Stomach (tissue), 9 donors: ENCODE measurements around the gene ANGEL2. TPM values are rescaled to one million over a fixed set of nuclear protein-coding genes. Genes with fewer than 3 reads are reported as not detected.

Experiments used
- DNase-seq, 2 donors: peaks; one replicate each; pipeline versions ENCODE4 v3.0.0 to v3.0.0-alpha.2; 2013 to 2019
- H3K27ac ChIP-seq, 5 donors: fragments of 200-600 bp in 4 of 5; sonication (generic) in 4 of 5; one replicate each; pipeline ENCODE4 v1.5.1; 2013 to 2019; ENCODE audit warnings: mild to moderate bottlenecking in 1 of 5, moderate library complexity in 1 of 5
- H3K27me3 ChIP-seq, 3 donors: fragments of 200-600 bp; sonication (generic); one replicate each; pipeline ENCODE4 v1.5.1; 2017 to 2019; ENCODE audit warnings: mixed run types in 1 of 3
- H3K36me3 ChIP-seq, 4 donors: fragments of 200-600 bp; sonication (generic); 1 replicate in 3 of 4; 2 replicates in 1 of 4; pipeline ENCODE4 v1.5.1; 2016 to 2019
- H3K4me1 ChIP-seq, 4 donors: fragments of 200-600 bp; sonication (generic); one replicate each; pipeline ENCODE4 v1.5.1; 2016 to 2019
- H3K4me3 ChIP-seq, 4 donors: fragments of 200-600 bp; sonication (generic) in 3 of 4; one replicate each; pipeline ENCODE4 v1.5.1; 2016 to 2019; ENCODE audit warnings: mild to moderate bottlenecking in 1 of 4
- H3K9me3 ChIP-seq, 4 donors: fragments of 200-600 bp; sonication (generic); one replicate each; pipeline ENCODE4 v1.5.1; 2016 to 2019
- CTCF ChIP-seq, 7 experiments: fragments of 450-650 bp in 4 of 7; fragments of 200-600 bp in 3 of 7; sonication (generic) in 3 of 7; IDR thresholded peaks; one replicate each; pipeline ENCODE4 v1.5.1; 2016 to 2019; ENCODE audit warnings: antibody characterized with exemption in 7 of 7, control low read depth in 2 of 7, mild to moderate bottlenecking in 1 of 7
- EP300 ChIP-seq: sonication (generic); formaldehyde crosslinking; IDR thresholded peaks from one replicate; pipeline ENCODE4 v1.6.1; 2017; ENCODE audit warnings: antibody characterized with exemption
- POLR2A ChIP-seq, 4 donors: fragments of 450-650 bp; IDR thresholded peaks; one replicate each; pipeline ENCODE4 v1.6.1; 2016; ENCODE audit warnings: antibody characterized with exemption in 4 of 4, control low read depth in 2 of 4, mild to moderate bottlenecking in 1 of 4, moderate library complexity in 1 of 4
- POLR2AphosphoS5 ChIP-seq, 3 donors: sonication (generic); formaldehyde crosslinking; IDR thresholded peaks; one replicate each; pipeline ENCODE4 v1.6.1; 2016; ENCODE audit warnings: antibody characterized with exemption in 3 of 3
- WGBS, 5 donors: extraction: QIAGEN DNeasy Blood & Tissue Kit in 3 of 5; methylation state at CpG; one replicate each; pipeline versions ENCODE4 v1.1.5 to v1.1.7; 2013 to 2018; 5-methylcytosine and 5-hydroxymethylcytosine counted together
- intact Hi-C: fragments of 100-400 bp; cut with DNase I; formaldehyde crosslinking; loops from one replicate; pipeline ENCODE4 v1.15.1; 2023; ENCODE audit warnings: low total_unique reads
- polyA plus RNA-seq, 3 donors: library from polyadenylated mRNA; stranded (reverse); fragments of 200-250 nt; gene quantifications; one replicate each; pipeline ENCODE4 v1.2.3, GENCODE V29; 2013
- total RNA-seq, 5 donors: library from RNA; depleted of rRNA; stranded (reverse); fragments of >200 nt; gene quantifications; one replicate each; pipeline versions ENCODE4 v1.1.0 to v1.2.3, GENCODE V29; 2014 to 2016
- donor health status: healthy with polysubstance abuse.
- donor health status: Bipolar disorder and iron deficiency.
- donor health status: healthy.

ANGEL2 gene
- total and polyA plus RNA-seq, 8 donors, result 3.2 to 107 (median 20.1) TPM

DNA sequence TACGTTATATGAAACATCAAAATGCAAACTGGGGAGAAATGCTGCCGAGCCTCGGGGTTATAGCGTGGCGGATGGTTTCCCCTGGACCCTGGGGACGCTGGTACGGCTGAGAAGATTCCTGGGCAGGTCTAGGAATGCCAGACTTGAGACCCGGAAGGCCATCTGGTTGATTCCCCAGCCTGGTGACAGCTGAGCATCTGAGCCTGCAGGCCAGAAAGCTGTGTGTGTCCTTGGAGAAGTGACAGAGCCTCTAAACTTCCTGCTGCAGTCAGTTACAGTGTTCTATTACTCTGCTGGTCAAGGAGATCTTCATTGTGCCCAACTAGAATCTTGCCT is 63.1 kb downstream of the ANGEL2 start:
- Histone ChIP-seq H3K27me3 (peaks cover 0 to 31% (median 14%) of the 10 kb centered on the region in 3 donors), H3K4me1 (peaks cover 15 to 28% (median 19%) of the 10 kb centered on the region in 4 donors), H3K27ac (no peak overlapping the region), H3K36me3 (no peaks in the 10 kb centered on the region), H3K4me3 (no peak overlapping the region), H3K9me3 (no peaks in the 10 kb centered on the region)
- intact Hi-C loops, result no loop called here
- 72 to 83% (median 80%) methylated on average over 8 of the region's 8 CpGs for WGBS, 5 donors
- DNase-seq, result peak in 1 of 2 donors; percentile 26
- TF ChIP-seq EP300 (no peak), POLR2AphosphoS5 (IDR thresholded peaks at IDR 0.05) (no peak), POLR2A (IDR thresholded peaks at IDR 0.05) (no peak), CTCF (IDR thresholded peaks at IDR 0.05) (no peak)

GRCh38 chr1:212951947-212952640 is 63.6 kb downstream of the ANGEL2 start:
- H3K4me1 ChIP-seq, result peaks cover 15 to 28% (median 19%) of the 10 kb centered on the region in 4 donors
- no peaks in the 10 kb centered on the region for H3K9me3 ChIP-seq
- H3K36me3 ChIP-seq, result no peaks in the 10 kb centered on the region
- intact Hi-C loops, result no loop called here
- no peak overlapping the region for H3K27ac ChIP-seq
- TF ChIP-seq EP300 (no peak), CTCF (IDR thresholded peaks at IDR 0.05) (no peak), POLR2A (IDR thresholded peaks at IDR 0.05) (no peak), POLR2AphosphoS5 (IDR thresholded peaks at IDR 0.05) (no peak)
- H3K27me3 ChIP-seq, result peaks cover 0 to 31% (median 14%) of the 10 kb centered on the region in 3 donors
- peak overlapping the region in 2 of 4 donors; percentile 73 to 80 for H3K4me3 ChIP-seq
- peak in 1 of 2 donors; percentile 39 for DNase-seq
- 54 to 68% (median 60%) methylated on average over 4 of the region's 4 CpGs for WGBS, 5 donors

- no peaks in the 10 kb centered on the region for H3K9me3 ChIP-seq
- WGBS, 5 donors, result 5 to 9% (median 5%) methylated on average over 16 to 72 of the region's 72 CpGs
- H3K4me1 ChIP-seq, result peaks cover 15 to 28% (median 19%) of the 10 kb centered on the region in 4 donors
- peak overlapping the region in 1 of 5 donors; percentile 58 for H3K27ac ChIP-seq
- no peak for TF ChIP-seq POLR2A (IDR thresholded peaks at IDR 0.05)
- no peak for TF ChIP-seq CTCF (IDR thresholded peaks at IDR 0.05)
- TF ChIP-seq POLR2AphosphoS5 (IDR thresholded peaks at IDR 0.05), result no peak
- peaks cover 0 to 31% (median 14%) of the 10 kb centered on the region in 3 donors for H3K27me3 ChIP-seq
- peak in 1 of 2 donors; percentile 46 for DNase-seq
- no peaks in the 10 kb centered on the region for H3K36me3 ChIP-seq
- H3K4me3 ChIP-seq, result peak overlapping the region; percentile 58 to 80 (median 66)
- intact Hi-C loops, result no loop called here
Measured at GRCh38 chr1:212951126-212951946, 64.3 kb downstream of the ANGEL2 start.

DNA sequence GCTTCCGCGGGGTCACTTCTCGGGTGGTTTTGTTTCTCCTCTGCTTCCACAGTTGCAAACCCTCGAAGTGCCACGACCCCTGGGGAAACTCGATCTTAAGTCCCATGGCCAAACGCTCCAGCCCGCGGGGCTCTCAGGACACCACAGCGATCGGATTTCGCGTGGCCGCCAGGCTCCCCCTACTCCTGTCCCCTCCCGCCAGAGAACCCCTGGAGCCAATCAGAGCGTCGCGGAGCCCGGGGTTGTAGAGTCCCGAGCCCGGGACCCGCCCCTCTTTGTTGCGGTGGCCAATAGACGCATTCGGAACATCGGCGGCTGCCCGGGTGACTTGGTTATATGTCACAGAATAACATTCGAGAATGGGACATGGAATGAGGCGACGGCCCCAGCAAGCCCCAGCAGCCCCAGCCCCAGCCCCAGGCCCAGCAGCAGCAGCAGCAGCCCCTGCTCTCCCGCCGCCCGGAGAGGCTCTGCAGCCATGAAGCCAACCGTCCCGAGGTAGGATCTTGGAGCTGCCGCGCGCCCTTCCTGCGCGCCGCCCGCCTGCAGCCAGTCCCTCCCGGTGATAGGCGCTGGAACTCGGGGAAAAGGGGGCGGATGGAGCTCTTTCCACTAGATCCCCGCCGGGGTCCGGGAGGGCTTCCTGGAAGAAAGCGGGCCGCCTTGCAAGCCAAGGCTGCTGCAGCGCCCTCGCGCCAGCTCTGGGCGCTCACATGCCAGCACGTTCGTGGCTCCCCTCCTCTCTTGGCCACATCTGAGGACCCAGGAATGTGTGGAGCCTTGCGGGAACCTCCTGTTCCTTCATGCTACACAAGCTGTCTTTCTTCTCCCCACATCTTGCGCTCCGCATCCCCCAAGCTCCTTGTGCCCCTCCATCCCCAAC is 65.2 kb downstream of the ANGEL2 start, which contains the start of gene VASH2:
Gene VASH2 (plus strand): TSS at position 299 of the 883 bp plus-strand sequence. CDS start 1,002 bp downstream, outside the sequence.
- DNase-seq, result peak; percentile 82 to 96
- 0 to 1% (median 1%) methylated on average over 24 to 61 of the region's 61 CpGs for WGBS, 5 donors
- Histone ChIP-seq H3K27me3 (peaks cover 0 to 31% (median 14%) of the 10 kb centered on the region in 3 donors), H3K4me3 (peak within 1 kb of the TSS; percentile 58 to 80 (median 66)), H3K9me3 (no peaks in the 10 kb centered on the region), H3K4me1 (peaks cover 15 to 28% (median 19%) of the 10 kb centered on the region in 4 donors), H3K36me3 (no peaks in the 10 kb centered on the region), H3K27ac (peak within 1 kb of the TSS in 3 of 5 donors; percentile 19 to 58 (median 26))
- no peak for TF ChIP-seq POLR2A (IDR thresholded peaks at IDR 0.05)
- TF ChIP-seq EP300, result no peak
- no peak for TF ChIP-seq CTCF (IDR thresholded peaks at IDR 0.05)
- no peak for TF ChIP-seq POLR2AphosphoS5 (IDR thresholded peaks at IDR 0.05)
- intact Hi-C loops, result no loop called here
